SK-N-SH treated with all-trans-retinoic acid at 6 μM for 48 hours (cell line): Measurements from ENCODE around the gene GFRA1.

ENCODE experiments used
- ARNTL ChIP-seq: fragments of 450-650 bp; formaldehyde crosslinking; IDR thresholded peaks from 2 replicates; pipeline ENCODE4 v1.5.0; 2020; ENCODE audit warnings: low read depth, mild to moderate bottlenecking, moderate library complexity, borderline replicate concordance
- BACH2 ChIP-seq: fragments of 250-450 bp; sonication (Bioruptor Pico); IDR thresholded peaks from 2 replicates; pipeline ENCODE4 v1.9.0; 2021; ENCODE audit warnings: mild to moderate bottlenecking, borderline replicate concordance
- GLIS3 ChIP-seq: fragments of 250-450 bp; sonication (Bioruptor Pico); IDR thresholded peaks from 2 replicates; pipeline ENCODE4 v1.5.0; 2020; ENCODE audit warnings: mild to moderate bottlenecking, moderate library complexity
- OSR1 ChIP-seq: fragments of 250-450 bp; sonication (Bioruptor Pico); IDR thresholded peaks from 2 replicates; pipeline ENCODE4 v1.8.0; 2022; ENCODE audit warnings: moderate library complexity, mild to moderate bottlenecking, inconsistent platforms
- PATZ1 ChIP-seq: fragments of 250-450 bp; sonication (Bioruptor Pico); IDR thresholded peaks from 2 replicates; pipeline ENCODE4 v1.8.0; 2020; ENCODE audit warnings: mild to moderate bottlenecking, moderate library complexity, borderline replicate concordance
- PPARA ChIP-seq: fragments of 250-450 bp; sonication (Bioruptor Pico); IDR thresholded peaks from 2 replicates; pipeline ENCODE4 v1.5.0; 2020; ENCODE audit warnings: mild to moderate bottlenecking, borderline replicate concordance
- RARB ChIP-seq: fragments of 250-450 bp; sonication (Bioruptor Pico); IDR thresholded peaks from 2 replicates; pipeline ENCODE4 v1.8.0; 2021; ENCODE audit warnings: mild to moderate bottlenecking, moderate library complexity
- SNAI2 ChIP-seq: fragments of 250-450 bp; sonication (Bioruptor Pico); IDR thresholded peaks from 2 replicates; pipeline ENCODE4 v1.5.0; 2020; ENCODE audit warnings: mild to moderate bottlenecking, moderate library complexity
- TCF4 ChIP-seq: fragments of 250-450 bp; sonication (Bioruptor Pico); IDR thresholded peaks from 2 replicates; pipeline ENCODE4 v1.8.0; 2021; ENCODE audit warnings: mild to moderate bottlenecking, moderate library complexity, borderline replicate concordance
- ZC3H10 ChIP-seq: fragments of 250-450 bp; sonication (Bioruptor Pico); IDR thresholded peaks from 2 replicates; pipeline ENCODE4 v1.5.1; 2021; ENCODE audit warnings: mild to moderate bottlenecking, moderate library complexity
- ZNF565 ChIP-seq: fragments of 450-650 bp; formaldehyde crosslinking; conservative IDR thresholded peaks from 2 replicates; pipeline ENCODE4 v1.5.0; 2020; ENCODE audit warnings: low read depth, mild to moderate bottlenecking, moderate library complexity
- ZNF8 ChIP-seq: fragments of 450-650 bp; formaldehyde crosslinking; IDR thresholded peaks from 2 replicates; pipeline ENCODE4 v1.5.0; 2020; ENCODE audit warnings: mild to moderate bottlenecking, moderate library complexity
- TF ChIP-seq, protein P1 (sequence below): fragments of 250-450 bp; sonication (Bioruptor Pico); IDR thresholded peaks from 2 replicates; pipeline ENCODE4 v1.5.1; 2020; ENCODE audit warnings: low read depth, mild to moderate bottlenecking, moderate library complexity
- TF ChIP-seq, protein P2 (sequence below): fragments of 250-450 bp; sonication (Bioruptor Pico); IDR thresholded peaks from 2 replicates; pipeline ENCODE4 v1.5.0; 2020; ENCODE audit warnings: mild to moderate bottlenecking, moderate library complexity

DNA sequence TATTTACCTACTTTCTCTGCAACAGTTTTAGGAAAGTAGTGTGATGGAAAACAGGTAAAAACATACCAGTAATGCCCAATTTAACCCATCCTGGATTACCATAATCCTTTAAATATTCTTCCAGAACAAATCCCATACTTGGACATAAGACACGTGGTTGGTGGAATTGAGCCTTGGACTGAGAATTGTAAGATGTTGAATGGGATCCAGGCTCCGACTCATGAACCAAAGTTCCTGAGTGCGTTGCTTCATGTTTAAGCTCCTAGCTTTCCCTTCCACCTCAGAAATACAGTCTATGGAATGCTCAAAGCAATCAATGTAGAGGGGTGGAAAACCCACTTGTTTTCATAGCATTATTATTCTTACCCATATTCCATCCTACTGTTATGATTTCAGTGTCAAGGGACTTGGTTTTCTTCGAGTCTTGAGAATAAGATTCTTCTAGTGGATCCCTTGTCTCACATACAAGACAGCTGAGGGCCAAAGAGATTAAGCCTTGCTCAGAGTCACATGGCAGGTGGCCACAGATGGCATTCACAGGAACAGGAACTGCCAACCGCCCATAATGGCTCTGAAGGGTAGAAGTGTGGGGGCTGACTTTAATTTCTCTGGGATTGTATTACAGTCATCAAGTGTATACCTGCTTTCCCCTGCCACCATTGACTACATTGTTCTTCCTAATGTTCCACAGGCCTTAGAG, 171.2 kb downstream of the GFRA1 start:
- TF ChIP-seq, protein P1, sequence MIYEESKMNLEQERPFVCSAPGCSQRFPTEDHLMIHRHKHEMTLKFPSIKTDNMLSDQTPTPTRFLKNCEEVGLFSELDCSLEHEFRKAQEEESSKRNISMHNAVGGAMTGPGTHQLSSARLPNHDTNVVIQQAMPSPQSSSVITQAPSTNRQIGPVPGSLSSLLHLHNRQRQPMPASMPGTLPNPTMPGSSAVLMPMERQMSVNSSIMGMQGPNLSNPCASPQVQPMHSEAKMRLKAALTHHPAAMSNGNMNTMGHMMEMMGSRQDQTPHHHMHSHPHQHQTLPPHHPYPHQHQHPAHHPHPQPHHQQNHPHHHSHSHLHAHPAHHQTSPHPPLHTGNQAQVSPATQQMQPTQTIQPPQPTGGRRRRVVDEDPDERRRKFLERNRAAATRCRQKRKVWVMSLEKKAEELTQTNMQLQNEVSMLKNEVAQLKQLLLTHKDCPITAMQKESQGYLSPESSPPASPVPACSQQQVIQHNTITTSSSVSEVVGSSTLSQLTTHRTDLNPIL (CRISPR knock-in tag): no peak
- TF ChIP-seq OSR1 (CRISPR knock-in tag) (no peak), PPARA (CRISPR knock-in tag) (no peak), ZC3H10 (CRISPR knock-in tag) (no peak), PATZ1 (CRISPR knock-in tag) (no peak), ARNTL (CRISPR knock-in tag) (no peak), BACH2 (CRISPR knock-in tag) (no peak), ZNF565 (CRISPR knock-in tag) (no peak), RARB (no peak), SNAI2 (CRISPR knock-in tag) (no peak), TCF4 (no peak), GLIS3 (no peak), ZNF8 (CRISPR knock-in tag) (no peak)
- TF ChIP-seq, protein P2, sequence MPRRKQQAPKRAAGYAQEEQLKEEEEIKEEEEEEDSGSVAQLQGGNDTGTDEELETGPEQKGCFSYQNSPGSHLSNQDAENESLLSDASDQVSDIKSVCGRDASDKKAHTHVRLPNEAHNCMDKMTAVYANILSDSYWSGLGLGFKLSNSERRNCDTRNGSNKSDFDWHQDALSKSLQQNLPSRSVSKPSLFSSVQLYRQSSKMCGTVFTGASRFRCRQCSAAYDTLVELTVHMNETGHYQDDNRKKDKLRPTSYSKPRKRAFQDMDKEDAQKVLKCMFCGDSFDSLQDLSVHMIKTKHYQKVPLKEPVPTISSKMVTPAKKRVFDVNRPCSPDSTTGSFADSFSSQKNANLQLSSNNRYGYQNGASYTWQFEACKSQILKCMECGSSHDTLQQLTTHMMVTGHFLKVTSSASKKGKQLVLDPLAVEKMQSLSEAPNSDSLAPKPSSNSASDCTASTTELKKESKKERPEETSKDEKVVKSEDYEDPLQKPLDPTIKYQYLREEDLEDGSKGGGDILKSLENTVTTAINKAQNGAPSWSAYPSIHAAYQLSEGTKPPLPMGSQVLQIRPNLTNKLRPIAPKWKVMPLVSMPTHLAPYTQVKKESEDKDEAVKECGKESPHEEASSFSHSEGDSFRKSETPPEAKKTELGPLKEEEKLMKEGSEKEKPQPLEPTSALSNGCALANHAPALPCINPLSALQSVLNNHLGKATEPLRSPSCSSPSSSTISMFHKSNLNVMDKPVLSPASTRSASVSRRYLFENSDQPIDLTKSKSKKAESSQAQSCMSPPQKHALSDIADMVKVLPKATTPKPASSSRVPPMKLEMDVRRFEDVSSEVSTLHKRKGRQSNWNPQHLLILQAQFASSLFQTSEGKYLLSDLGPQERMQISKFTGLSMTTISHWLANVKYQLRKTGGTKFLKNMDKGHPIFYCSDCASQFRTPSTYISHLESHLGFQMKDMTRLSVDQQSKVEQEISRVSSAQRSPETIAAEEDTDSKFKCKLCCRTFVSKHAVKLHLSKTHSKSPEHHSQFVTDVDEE (CRISPR knock-in tag): no peak
